Tibial nerve (tissue), 4 donors: ENCODE results near the gene CACNA1G. TPM values are rescaled to one million over a fixed set of nuclear protein-coding genes. Genes with fewer than 3 reads are reported as not detected.

Experiments used
- DNase-seq, 2 donors: peaks; one replicate each; pipeline ENCODE4 v3.0.0-alpha.2; 2019; ENCODE audit warnings: low spot score in 2 of 2
- H3K27ac ChIP-seq, 4 donors: fragments of 200-600 bp; sonication (generic) in 3 of 4; one replicate each; pipeline ENCODE4 v1.5.1; 2017 to 2019; ENCODE audit warnings: mild to moderate bottlenecking in 1 of 4
- H3K27me3 ChIP-seq, 2 donors: fragments of 200-600 bp; sonication (generic) in 1 of 2; one replicate each; pipeline versions ENCODE4 v1.5.1 to v1.6.0; 2017 to 2019
- H3K36me3 ChIP-seq, 3 donors: fragments of 200-600 bp; sonication (generic); one replicate each; pipeline ENCODE4 v1.5.1; 2018 to 2019
- H3K4me1 ChIP-seq, 4 donors: fragments of 200-600 bp; sonication (generic) in 3 of 4; one replicate each; pipeline ENCODE4 v1.5.1; 2017 to 2019
- H3K4me3 ChIP-seq, 4 donors: fragments of 200-600 bp; sonication (generic) in 3 of 4; one replicate each; pipeline ENCODE4 v1.5.1; 2017 to 2019; ENCODE audit warnings: mild to moderate bottlenecking in 1 of 4, moderate library complexity in 1 of 4
- H3K9me3 ChIP-seq, 4 donors: fragments of 200-600 bp; sonication (generic) in 3 of 4; one replicate each; pipeline ENCODE4 v1.5.1; 2017 to 2019
- EP300 ChIP-seq, 2 donors: sonication (generic); formaldehyde crosslinking; IDR thresholded peaks; one replicate each; pipeline ENCODE4 v1.6.1; 2017; ENCODE audit warnings: antibody characterized with exemption in 2 of 2, mild to moderate bottlenecking in 1 of 2
- POLR2A ChIP-seq, 2 donors: fragments of 450-650 bp; IDR thresholded peaks; one replicate each; pipeline ENCODE4 v1.6.1; 2017; ENCODE audit warnings: antibody characterized with exemption in 2 of 2, mild to moderate bottlenecking in 2 of 2, moderate library complexity in 2 of 2
- WGBS, 2 donors: methylation state at CpG; one replicate each; pipeline ENCODE4 v1.1.5; 2018; 5-methylcytosine and 5-hydroxymethylcytosine counted together
- total RNA-seq, 4 donors: library from RNA; depleted of rRNA; stranded (reverse); fragments of >200 nt; gene quantifications; one replicate each; pipeline ENCODE4 v1.1.0, GENCODE V29; 2016
- TF ChIP-seq, protein P1 (sequence below), 5 experiments: fragments of 200-600 bp in 3 of 5; fragments of 450-650 bp in 2 of 5; sonication (generic) in 3 of 5; IDR thresholded peaks; one replicate each; pipeline ENCODE4 v1.5.1; 2016 to 2019; ENCODE audit warnings: antibody characterized with exemption in 5 of 5, mild to moderate bottlenecking in 3 of 5, moderate library complexity in 2 of 5

CACNA1G gene
- total RNA-seq, 4 donors from 2014 or later, result 0.21 to 2.2 TPM; not detected in 2

DNA sequence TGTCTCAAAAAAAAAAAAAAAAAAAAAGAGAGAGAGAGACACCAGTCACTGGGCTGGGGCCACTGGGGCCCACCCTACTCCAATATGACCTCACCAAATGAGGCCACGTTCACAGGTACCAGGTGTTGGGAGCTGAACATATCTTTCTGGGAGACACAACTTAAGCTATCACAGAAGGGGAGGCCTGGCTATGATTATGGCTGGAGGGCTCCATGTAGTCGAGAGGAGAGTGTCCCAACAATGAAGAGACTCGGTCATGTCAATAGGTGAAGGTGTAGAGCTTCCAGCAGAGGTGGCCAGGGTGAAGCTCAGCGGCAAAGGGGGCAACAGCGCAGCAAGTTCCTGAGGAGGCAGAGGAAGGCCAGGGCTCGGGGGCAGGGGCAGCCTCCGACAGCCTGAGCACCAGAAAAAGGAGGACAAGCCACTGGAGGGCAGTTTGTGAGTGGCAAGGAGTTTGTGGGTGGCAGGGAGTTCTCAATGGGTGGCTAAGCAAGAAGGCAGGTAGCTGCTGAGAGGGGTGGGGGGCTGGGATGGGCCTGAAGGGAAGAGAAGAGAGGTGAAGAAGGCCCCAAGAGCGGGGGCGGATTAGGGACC is 102.2 kb downstream of the CACNA1G start:
- H3K27ac ChIP-seq, result no peak overlapping the region
- peaks cover 0 to 25% (median 22%) of the 10 kb centered on the region in 4 donors for H3K4me1 ChIP-seq
- H3K4me3 ChIP-seq, result no peak overlapping the region
- no peaks in the 10 kb centered on the region for H3K36me3 ChIP-seq
- TF ChIP-seq POLR2A (IDR thresholded peaks at IDR 0.05), result no peak
- TF ChIP-seq, protein P1, sequence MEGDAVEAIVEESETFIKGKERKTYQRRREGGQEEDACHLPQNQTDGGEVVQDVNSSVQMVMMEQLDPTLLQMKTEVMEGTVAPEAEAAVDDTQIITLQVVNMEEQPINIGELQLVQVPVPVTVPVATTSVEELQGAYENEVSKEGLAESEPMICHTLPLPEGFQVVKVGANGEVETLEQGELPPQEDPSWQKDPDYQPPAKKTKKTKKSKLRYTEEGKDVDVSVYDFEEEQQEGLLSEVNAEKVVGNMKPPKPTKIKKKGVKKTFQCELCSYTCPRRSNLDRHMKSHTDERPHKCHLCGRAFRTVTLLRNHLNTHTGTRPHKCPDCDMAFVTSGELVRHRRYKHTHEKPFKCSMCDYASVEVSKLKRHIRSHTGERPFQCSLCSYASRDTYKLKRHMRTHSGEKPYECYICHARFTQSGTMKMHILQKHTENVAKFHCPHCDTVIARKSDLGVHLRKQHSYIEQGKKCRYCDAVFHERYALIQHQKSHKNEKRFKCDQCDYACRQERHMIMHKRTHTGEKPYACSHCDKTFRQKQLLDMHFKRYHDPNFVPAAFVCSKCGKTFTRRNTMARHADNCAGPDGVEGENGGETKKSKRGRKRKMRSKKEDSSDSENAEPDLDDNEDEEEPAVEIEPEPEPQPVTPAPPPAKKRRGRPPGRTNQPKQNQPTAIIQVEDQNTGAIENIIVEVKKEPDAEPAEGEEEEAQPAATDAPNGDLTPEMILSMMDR (IDR thresholded peaks at IDR 0.05), result no peak
- TF ChIP-seq EP300 (IDR thresholded peaks at IDR 0.05), result no peak
- WGBS, 2 donors, result 90 to 95% methylated on average over 9 of the region's 9 CpGs
- DNase-seq, result no peak
- H3K9me3 ChIP-seq, result no peaks in the 10 kb centered on the region
- no peaks in the 10 kb centered on the region for H3K27me3 ChIP-seq

DNA sequence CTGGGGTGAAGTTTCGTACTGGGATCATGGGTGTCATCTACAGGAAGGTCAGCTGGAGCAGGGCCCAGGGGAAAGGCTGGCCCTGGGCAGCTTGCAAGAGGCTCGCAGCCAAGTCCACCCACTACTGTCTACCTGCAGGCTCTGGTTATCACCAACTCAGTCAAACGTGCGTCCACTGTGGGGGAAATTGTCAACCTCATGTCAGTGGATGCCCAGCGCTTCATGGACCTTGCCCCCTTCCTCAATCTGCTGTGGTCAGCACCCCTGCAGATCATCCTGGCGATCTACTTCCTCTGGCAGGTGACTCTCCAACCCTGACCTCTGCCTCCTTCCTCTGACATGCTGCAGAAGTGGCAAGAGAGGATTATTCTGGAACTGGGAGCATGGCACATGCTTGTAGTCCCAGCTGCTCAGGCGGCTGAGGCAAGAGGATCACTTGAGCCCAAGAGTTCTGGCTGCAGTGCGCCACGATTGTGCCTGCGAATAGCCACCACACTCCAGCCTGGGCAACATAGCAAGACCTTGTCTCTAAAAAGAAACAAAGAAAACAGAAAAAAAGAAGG is 103.4 kb downstream of the CACNA1G start:
- H3K27ac ChIP-seq, result no peak overlapping the region
- TF ChIP-seq POLR2A (IDR thresholded peaks at IDR 0.05) (no peak), EP300 (IDR thresholded peaks at IDR 0.05) (no peak)
- TF ChIP-seq, protein P1 (IDR thresholded peaks at IDR 0.05), result no peak
- H3K36me3 ChIP-seq, result no peaks in the 10 kb centered on the region
- H3K4me1 ChIP-seq, result peaks cover 0 to 28% (median 22%) of the 10 kb centered on the region in 4 donors
- no peaks in the 10 kb centered on the region for H3K9me3 ChIP-seq
- H3K4me3 ChIP-seq, result no peak overlapping the region
- 84 to 85% methylated on average over 7 to 9 of the region's 10 CpGs for WGBS, 2 donors
- no peaks in the 10 kb centered on the region for H3K27me3 ChIP-seq
- DNase-seq, result no peak

GRCh38 chr17:50664788-50665458 is 104.4 kb downstream of the CACNA1G start:
- Histone ChIP-seq H3K4me3 (no peak overlapping the region), H3K4me1 (peaks cover 0 to 27% (median 21%) of the 10 kb centered on the region in 4 donors), H3K36me3 (no peaks in the 10 kb centered on the region), H3K27me3 (no peaks in the 10 kb centered on the region), H3K9me3 (no peaks in the 10 kb centered on the region), H3K27ac (no peak overlapping the region)
- no peak for DNase-seq
- TF ChIP-seq, protein P1 (IDR thresholded peaks at IDR 0.05), result no peak
- TF ChIP-seq EP300 (IDR thresholded peaks at IDR 0.05), result no peak
- no peak for TF ChIP-seq POLR2A (IDR thresholded peaks at IDR 0.05)
- WGBS, 2 donors, result 90 to 91% methylated on average over 12 of the region's 12 CpGs

DNA sequence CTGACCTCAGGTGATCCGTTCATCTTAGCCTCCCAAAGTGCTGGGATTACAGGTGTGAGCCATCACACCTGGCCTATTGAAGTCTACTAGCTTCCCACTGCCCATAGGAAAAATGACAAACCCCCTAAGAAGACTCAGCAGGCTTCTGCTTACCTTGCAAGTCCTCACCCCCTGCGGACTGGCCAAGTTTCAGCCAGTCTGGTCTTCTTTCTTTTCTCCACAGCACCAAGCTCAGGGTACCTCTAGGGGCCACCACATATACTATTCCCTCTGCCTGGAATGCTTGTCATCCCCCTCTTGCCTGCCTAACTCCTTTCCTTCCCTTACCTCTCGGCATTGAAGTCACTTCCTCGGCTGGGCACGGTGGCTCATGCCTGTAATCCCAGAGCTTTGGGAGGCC is 105.3 kb downstream of the CACNA1G start:
- DNase-seq, result no peak
- no peak overlapping the region for H3K27ac ChIP-seq
- 83 to 87% methylated on average over 5 of the region's 5 CpGs for WGBS, 2 donors
- no peak overlapping the region for H3K4me3 ChIP-seq
- H3K36me3 ChIP-seq, result no peaks in the 10 kb centered on the region
- H3K4me1 ChIP-seq, result peaks cover 0 to 18% (median 12%) of the 10 kb centered on the region in 4 donors
- no peaks in the 10 kb centered on the region for H3K27me3 ChIP-seq
- TF ChIP-seq POLR2A (IDR thresholded peaks at IDR 0.05), result no peak
- TF ChIP-seq, protein P1 (IDR thresholded peaks at IDR 0.05), result no peak
- no peak for TF ChIP-seq EP300 (IDR thresholded peaks at IDR 0.05)
- no peaks in the 10 kb centered on the region for H3K9me3 ChIP-seq

- Histone ChIP-seq H3K4me1 (peaks cover 0 to 13% (median 7%) of the 10 kb centered on the region in 4 donors), H3K27me3 (no peaks in the 10 kb centered on the region), H3K27ac (no peak overlapping the region), H3K36me3 (no peaks in the 10 kb centered on the region), H3K9me3 (no peaks in the 10 kb centered on the region), H3K4me3 (no peak overlapping the region)
- no peak for DNase-seq
- TF ChIP-seq EP300 (IDR thresholded peaks at IDR 0.05), result no peak
- TF ChIP-seq, protein P1 (IDR thresholded peaks at IDR 0.05), result no peak
- no peak for TF ChIP-seq POLR2A (IDR thresholded peaks at IDR 0.05)
- WGBS, 2 donors, result 90 to 96% methylated on average over 8 of the region's 8 CpGs
Measured at GRCh38 chr17:50666316-50666715, 105.8 kb downstream of the CACNA1G start.
